ENCODE measurements around the gene ERAL1. TPM values are rescaled to one million over a fixed set of nuclear protein-coding genes. Genes with fewer than 3 reads are reported as not detected.

The ERAL1 gene
- total RNA-seq, 1 donor from 2014 or later, result 51.1 TPM

DNA sequence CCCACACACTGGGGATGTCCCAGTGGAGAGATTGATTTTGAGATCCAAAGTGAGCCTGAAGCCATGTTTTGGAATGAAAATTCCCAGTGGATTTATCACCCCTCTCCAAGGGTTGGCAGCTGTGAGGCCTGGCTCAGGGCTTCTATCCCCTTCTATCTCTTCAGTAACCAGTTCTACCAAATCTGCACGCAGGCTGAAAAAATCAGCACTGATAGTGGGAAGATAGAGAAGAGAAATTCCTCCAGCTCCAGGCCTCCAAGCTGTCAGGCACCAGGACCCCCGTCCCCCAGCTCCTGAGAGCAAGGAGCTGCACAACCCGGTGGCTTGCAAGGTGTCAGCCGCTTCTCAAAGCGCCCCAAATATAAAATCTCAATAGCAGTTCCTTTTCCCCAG is 41.7 kb downstream of the ERAL1 start:
- H3K27ac Mint-ChIP-seq, result peak overlapping the region; percentile 84
- H3K4me1 Mint-ChIP-seq (ENCODE audit: unreplicated experiment), result peaks cover 37% of the 10 kb centered on the region
- TF ChIP-seq, protein P1, sequence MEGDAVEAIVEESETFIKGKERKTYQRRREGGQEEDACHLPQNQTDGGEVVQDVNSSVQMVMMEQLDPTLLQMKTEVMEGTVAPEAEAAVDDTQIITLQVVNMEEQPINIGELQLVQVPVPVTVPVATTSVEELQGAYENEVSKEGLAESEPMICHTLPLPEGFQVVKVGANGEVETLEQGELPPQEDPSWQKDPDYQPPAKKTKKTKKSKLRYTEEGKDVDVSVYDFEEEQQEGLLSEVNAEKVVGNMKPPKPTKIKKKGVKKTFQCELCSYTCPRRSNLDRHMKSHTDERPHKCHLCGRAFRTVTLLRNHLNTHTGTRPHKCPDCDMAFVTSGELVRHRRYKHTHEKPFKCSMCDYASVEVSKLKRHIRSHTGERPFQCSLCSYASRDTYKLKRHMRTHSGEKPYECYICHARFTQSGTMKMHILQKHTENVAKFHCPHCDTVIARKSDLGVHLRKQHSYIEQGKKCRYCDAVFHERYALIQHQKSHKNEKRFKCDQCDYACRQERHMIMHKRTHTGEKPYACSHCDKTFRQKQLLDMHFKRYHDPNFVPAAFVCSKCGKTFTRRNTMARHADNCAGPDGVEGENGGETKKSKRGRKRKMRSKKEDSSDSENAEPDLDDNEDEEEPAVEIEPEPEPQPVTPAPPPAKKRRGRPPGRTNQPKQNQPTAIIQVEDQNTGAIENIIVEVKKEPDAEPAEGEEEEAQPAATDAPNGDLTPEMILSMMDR (conservative IDR thresholded peaks at IDR 0.05), result no peak
- no peaks in the 10 kb centered on the region for H3K9me3 Mint-ChIP-seq
- no peaks in the 10 kb centered on the region for H3K27me3 Mint-ChIP-seq
- H3K36me3 Mint-ChIP-seq, result peaks cover 4% of the 10 kb centered on the region
- peak overlapping the region; percentile 94 for H3K4me3 Mint-ChIP-seq
- DNase-seq (ENCODE audit: extremely low spot score, unreplicated experiment), result no peak

DNA sequence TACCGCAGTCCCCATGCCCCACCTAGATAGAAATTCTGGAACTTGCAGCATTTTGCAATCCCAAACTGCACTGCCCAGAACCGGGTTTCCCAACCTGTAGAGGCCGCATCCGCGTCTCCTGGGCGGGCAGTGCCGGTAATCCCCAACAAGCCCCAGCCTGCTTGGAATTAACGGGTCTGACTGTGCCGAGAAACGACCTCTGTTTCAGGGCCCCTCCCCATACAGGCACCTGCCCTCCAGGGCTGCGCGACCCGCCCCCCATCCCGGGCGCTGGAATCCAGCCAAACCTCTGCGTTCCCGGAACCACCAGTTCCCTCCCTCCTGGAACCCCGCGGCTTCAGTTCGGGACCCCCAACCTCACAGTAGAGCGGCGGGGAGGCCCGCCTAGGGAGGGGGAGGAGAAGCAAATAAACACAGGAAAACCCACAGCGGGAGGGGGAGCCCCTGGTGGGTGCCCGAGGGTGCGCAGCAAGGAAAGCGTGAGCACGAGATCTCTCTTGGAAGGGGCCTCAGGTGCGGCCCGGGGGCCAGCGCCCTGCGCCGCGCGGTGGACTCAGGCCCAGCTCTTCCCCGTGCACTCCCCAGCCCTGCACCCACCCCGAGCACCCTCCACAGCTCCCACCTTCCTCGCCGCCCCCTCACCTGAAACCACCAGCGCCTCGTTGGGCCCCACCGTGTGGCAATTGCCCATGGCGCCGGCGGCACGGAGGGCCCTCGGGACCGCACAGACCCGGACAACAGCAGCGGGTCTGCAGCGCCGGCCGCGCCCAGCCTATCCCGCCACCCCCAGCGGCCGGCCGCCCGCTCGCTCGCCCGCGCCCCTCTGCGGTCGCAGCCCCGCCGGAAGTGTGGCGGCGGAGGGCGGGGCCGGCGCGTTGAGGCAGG is 42.3 kb downstream of the ERAL1 start, which contains the start of gene FLOT2:
Gene FLOT2 (minus strand): TSS at position 850 of the 885 bp plus-strand sequence. CDS start 159 bp downstream, at position 691.
- no peaks in the 10 kb centered on the region for H3K27me3 Mint-ChIP-seq
- peak within 1 kb of the TSS; percentile 84 for H3K27ac Mint-ChIP-seq
- peak within 1 kb of the TSS; percentile 94 for H3K4me3 Mint-ChIP-seq
- no peaks in the 10 kb centered on the region for H3K9me3 Mint-ChIP-seq
- TF ChIP-seq, protein P1 (conservative IDR thresholded peaks at IDR 0.05), result peak; percentile 38
- peaks cover 4% of the 10 kb centered on the region for H3K36me3 Mint-ChIP-seq
- DNase-seq (ENCODE audit: extremely low spot score, unreplicated experiment), result no peak
- H3K4me1 Mint-ChIP-seq (ENCODE audit: unreplicated experiment), result peaks cover 41% of the 10 kb centered on the region

DNA sequence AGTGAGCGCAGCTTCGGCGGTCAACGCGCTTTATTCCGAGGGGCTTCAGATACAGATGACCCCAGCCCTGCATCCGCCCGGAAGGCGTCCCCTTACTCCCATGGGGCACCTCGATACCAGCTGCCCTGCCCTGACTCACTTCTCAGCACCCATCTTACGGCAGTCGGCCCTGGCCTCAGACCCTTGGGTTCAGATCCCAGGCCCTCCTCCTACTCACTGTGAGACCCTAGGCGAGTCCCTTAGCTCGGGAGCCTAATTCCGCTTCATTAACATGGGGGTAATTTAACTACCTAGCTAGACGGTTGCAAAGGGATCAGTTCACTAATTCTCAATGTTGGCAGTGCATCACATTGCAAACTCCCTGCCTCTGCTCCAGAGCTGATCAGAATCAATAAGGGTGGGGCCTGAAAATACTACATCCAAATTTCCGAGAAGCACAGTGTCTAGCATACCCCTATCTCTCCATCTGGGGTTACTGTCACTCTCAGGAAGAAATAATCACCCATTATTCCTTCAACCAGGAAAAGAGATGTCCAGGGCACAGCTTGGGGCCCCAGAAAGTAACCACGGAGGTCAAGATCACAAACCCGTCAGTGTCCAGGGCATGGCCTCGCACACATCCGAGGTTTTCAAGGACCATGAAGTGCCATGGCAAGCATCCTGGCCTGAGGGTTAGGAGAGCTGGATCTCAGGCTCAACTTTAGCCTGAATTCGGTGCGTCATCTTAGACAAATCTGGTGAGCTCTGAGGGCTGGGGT is 43.1 kb downstream of the ERAL1 start:
- Mint-ChIP-seq H3K4me3 (peak overlapping the region; percentile 94), H3K4me1 (ENCODE audit: unreplicated experiment) (peaks cover 42% of the 10 kb centered on the region), H3K27ac (peak overlapping the region; percentile 81), H3K9me3 (no peaks in the 10 kb centered on the region), H3K27me3 (no peaks in the 10 kb centered on the region), H3K36me3 (peaks cover 4% of the 10 kb centered on the region)
- TF ChIP-seq, protein P1 (conservative IDR thresholded peaks at IDR 0.05), result no peak
- DNase-seq (ENCODE audit: extremely low spot score, unreplicated experiment), result no peak

DNA sequence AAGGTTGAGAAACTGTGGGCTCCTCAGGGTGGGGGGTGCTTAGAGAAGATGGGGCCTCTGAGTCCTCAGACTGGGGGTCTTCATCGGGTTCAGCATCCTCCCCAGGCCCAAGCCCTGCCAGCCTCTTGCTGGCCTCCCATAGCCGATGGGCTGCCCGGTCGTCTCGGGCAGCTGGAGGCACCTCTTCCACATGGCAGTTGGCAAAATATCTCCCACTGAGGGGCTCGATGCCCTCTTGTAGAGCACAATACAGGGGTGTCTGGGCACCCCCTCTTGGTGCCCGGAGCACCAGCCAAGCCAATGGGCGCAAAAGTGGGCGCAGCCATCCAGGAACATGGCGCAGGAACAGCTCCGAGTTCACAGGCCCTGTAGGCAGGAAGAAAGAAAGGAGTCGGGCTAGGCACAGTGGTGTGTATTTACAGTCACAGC is 43.7 kb downstream of the ERAL1 start:
- Mint-ChIP-seq H3K27ac (no peak overlapping the region), H3K4me3 (peak overlapping the region; percentile 94), H3K4me1 (ENCODE audit: unreplicated experiment) (peaks cover 36% of the 10 kb centered on the region), H3K27me3 (no peaks in the 10 kb centered on the region), H3K9me3 (no peaks in the 10 kb centered on the region), H3K36me3 (peaks cover 4% of the 10 kb centered on the region)
- TF ChIP-seq, protein P1 (conservative IDR thresholded peaks at IDR 0.05), result no peak
- no peak for DNase-seq (ENCODE audit: extremely low spot score, unreplicated experiment)

DNA sequence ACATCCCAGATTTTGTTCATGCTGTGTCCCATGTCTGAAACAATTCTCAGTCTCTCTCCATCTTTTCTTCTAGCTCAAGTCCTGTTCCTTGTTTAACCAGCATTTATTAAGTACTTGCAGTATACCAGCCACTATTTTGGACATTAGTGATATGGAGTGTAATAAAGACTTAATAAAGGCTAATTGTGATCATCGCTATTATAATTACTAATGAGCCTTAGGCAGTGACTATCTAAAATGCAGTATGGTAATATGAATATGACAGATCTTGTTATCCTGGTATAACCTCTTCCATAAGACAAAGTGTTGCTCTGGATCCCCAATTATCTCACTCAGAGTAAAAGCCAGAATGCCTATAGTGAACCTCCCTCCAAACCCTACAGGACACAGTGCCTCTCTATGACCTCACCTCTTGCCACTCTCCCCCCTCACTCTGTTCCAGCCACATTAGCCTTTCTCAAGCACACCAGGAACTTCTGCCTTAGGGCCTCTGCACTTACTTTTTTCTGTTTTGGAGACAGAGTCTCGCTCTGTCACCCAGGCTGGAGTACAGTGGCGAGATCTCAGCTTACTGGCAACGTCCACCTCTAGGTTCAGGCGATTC is 44.5 kb downstream of the ERAL1 start:
- no peak for DNase-seq (ENCODE audit: extremely low spot score, unreplicated experiment)
- Mint-ChIP-seq H3K4me1 (ENCODE audit: unreplicated experiment) (peaks cover 36% of the 10 kb centered on the region), H3K27me3 (no peaks in the 10 kb centered on the region), H3K4me3 (peak overlapping the region; percentile 78), H3K27ac (peak overlapping the region; percentile 46), H3K36me3 (peaks cover 4% of the 10 kb centered on the region), H3K9me3 (no peaks in the 10 kb centered on the region)
- TF ChIP-seq, protein P1 (conservative IDR thresholded peaks at IDR 0.05), result no peak
